T-helper 2 cell treated with Interferon-gamma antibody and Interleukin-4, amounts not matched to agents 5 μg/mL and 100 μg/mL, for 36 hours (primary cell): ENCODE data around the gene CTIF.

Source experiments
- DNase-seq: peaks from one replicate; pipeline ENCODE4 v3.0.0; 2021; ENCODE audit warnings: low spot score
- H3K27ac Mint-ChIP-seq: one replicate; pipeline ENCODE4 v1.8.0; 2021; ENCODE audit warnings: mild to moderate bottlenecking, mixed read lengths
- H3K27me3 Mint-ChIP-seq: one replicate; pipeline ENCODE4 v1.8.0; 2021; ENCODE audit warnings: low read depth, mixed read lengths
- H3K36me3 Mint-ChIP-seq: one replicate; pipeline ENCODE4 v1.8.0; 2021; ENCODE audit warnings: low read depth, mixed read lengths
- H3K4me1 Mint-ChIP-seq: one replicate; pipeline ENCODE4 v1.8.0; 2021; ENCODE audit warnings: low read depth, mixed read lengths
- H3K4me3 Mint-ChIP-seq: one replicate; pipeline ENCODE4 v1.8.0; 2022; ENCODE audit warnings: mild to moderate bottlenecking, moderate library complexity, mixed read lengths
- H3K9me3 Mint-ChIP-seq: one replicate; pipeline ENCODE4 v1.8.0; 2021; ENCODE audit warnings: mixed read lengths

CTIF gene

DNA sequence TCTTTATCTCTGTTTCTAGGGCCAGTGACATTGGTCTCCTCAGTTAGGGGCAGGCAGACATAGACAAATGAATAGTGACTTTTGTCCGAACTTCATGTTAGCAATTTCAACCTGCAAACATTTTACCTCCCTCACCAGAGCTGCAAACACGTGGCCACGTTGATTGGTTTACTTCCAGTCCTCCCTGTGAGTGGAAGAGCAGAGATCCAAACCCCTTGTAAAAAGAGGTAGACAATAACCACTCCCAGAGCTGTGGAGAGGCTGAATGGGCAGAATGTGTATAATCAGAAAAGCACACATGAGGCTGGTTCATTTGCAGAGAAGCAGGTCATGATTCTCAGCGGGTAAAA lies 31.1 kb downstream of the CTIF start:
- no peak overlapping the region for H3K4me3 Mint-ChIP-seq
- no peak for DNase-seq
- H3K27me3 Mint-ChIP-seq: no peaks in the 10 kb centered on the region
- no peaks in the 10 kb centered on the region for H3K36me3 Mint-ChIP-seq
- H3K4me1 Mint-ChIP-seq: no peaks in the 10 kb centered on the region
- no peak overlapping the region for H3K27ac Mint-ChIP-seq
- H3K9me3 Mint-ChIP-seq: no peaks in the 10 kb centered on the region

DNA sequence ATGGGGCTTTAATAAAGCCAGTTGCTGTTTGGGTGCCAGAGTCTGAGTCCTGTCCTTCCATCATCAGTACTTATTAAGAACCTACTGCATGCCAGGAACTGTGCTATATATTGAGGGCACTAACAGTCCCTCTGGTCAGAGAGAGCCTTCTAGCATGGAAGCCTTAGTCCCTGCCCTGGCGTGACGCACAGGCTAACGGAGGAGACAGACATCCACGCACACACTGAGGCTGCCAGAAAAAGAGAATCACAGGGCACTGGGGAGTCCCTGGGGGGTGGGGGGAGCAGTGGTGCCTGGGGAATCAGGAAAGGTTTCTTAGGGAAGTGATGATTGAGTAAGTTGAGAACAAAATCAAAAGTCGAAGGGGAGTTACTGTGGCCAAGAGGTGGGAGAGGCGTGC lies 31.5 kb downstream of the CTIF start:
- no peak for DNase-seq
- no peaks in the 10 kb centered on the region for H3K4me1 Mint-ChIP-seq
- H3K27ac Mint-ChIP-seq: no peak overlapping the region
- H3K4me3 Mint-ChIP-seq: no peak overlapping the region
- no peaks in the 10 kb centered on the region for H3K9me3 Mint-ChIP-seq
- no peaks in the 10 kb centered on the region for H3K36me3 Mint-ChIP-seq
- no peaks in the 10 kb centered on the region for H3K27me3 Mint-ChIP-seq

DNA sequence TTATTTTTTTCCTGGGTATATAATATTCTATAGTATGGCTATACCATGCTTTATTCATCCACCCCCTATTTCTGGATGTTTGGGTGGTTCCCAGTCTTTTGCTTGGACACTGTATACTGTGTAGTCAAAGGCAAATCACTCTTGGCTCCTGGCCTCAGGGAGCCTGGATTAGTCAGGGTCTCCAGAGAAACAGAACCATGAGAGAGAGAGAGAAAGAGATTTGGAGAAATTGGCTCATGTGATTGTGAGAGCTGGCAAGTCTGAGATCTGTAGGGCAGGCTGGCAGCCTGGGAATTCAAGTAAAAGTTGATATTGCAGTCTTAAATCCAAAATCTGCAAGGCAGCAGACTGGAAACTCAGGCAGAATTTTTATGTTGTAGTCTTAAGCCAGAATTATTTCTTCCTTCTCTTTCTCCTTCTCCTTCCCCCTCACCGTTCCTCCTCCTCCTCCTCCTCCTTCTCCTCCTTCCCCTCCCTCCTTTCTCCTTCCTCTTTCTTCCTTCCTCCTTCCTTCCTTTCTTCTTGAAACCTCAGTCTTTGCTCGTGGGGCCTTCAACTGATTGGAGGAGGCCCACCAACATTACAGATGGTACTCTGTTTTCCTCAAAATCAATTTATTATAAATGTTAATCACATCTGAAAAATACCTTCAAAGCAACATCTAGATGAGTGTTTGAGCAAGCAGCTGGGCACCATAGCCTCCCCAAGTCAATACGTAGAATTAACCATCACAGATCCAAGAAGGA lies 33.0 kb downstream of the CTIF start:
- H3K27me3 Mint-ChIP-seq: no peaks in the 10 kb centered on the region
- no peak overlapping the region for H3K4me3 Mint-ChIP-seq
- no peaks in the 10 kb centered on the region for H3K9me3 Mint-ChIP-seq
- no peak overlapping the region for H3K27ac Mint-ChIP-seq
- no peak for DNase-seq
- H3K4me1 Mint-ChIP-seq: no peaks in the 10 kb centered on the region
- no peaks in the 10 kb centered on the region for H3K36me3 Mint-ChIP-seq

DNA sequence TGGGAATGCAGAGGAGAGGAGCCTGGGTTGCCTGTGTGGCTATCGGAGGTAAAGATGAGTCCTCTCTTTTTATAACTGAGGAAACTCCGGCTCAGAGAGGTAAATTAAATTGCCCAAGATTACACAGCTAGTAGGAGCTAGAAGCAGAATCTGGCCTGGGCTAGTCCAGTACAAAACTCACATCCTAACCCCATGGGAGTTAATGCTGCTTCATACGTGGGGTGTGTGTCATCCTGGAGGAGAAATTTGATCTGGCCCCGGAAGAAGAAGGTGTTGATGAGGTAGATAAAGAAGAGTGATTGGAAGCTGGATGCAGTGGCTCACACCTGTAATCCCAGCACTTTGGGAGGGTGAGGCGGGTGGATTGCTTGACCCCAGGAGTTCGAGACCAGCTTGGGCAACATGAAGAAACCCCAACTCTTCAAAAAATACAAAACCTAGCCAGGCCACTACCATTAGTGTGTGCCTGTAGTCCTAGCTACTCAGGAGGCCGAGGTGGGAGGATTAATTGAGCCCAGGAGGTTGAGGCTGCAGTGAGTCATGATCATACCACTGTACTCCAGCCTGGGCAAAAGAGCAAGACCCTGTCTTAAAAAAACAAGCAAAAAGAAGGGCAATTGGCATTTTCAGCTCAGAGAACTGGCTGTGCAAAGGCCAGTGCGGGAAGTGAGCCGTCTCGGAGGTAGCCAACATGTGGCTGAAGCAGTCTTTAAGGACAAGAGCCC lies 33.7 kb downstream of the CTIF start:
- Mint-ChIP-seq H3K4me1 (no peaks in the 10 kb centered on the region), H3K36me3 (no peaks in the 10 kb centered on the region), H3K27ac (no peak overlapping the region), H3K27me3 (no peaks in the 10 kb centered on the region), H3K4me3 (no peak overlapping the region), H3K9me3 (no peaks in the 10 kb centered on the region)
- no peak for DNase-seq

- DNase-seq: no peak
- Mint-ChIP-seq H3K9me3 (no peaks in the 10 kb centered on the region), H3K36me3 (no peaks in the 10 kb centered on the region), H3K4me3 (no peak overlapping the region), H3K27ac (no peak overlapping the region), H3K27me3 (no peaks in the 10 kb centered on the region), H3K4me1 (no peaks in the 10 kb centered on the region)
These were observed 34.9 kb downstream of the CTIF start for GRCh38 chr18:48573632-48574283.

- Mint-ChIP-seq H3K4me3 (no peak overlapping the region), H3K36me3 (no peaks in the 10 kb centered on the region), H3K9me3 (no peaks in the 10 kb centered on the region), H3K27me3 (no peaks in the 10 kb centered on the region), H3K4me1 (no peaks in the 10 kb centered on the region), H3K27ac (no peak overlapping the region)
- no peak for DNase-seq
These were observed 36.0 kb downstream of the CTIF start for GRCh38 chr18:48574667-48575300.

- no peaks in the 10 kb centered on the region for H3K36me3 Mint-ChIP-seq
- H3K27me3 Mint-ChIP-seq: no peaks in the 10 kb centered on the region
- DNase-seq: no peak
- no peak overlapping the region for H3K27ac Mint-ChIP-seq
- H3K9me3 Mint-ChIP-seq: no peaks in the 10 kb centered on the region
- no peak overlapping the region for H3K4me3 Mint-ChIP-seq
- no peaks in the 10 kb centered on the region for H3K4me1 Mint-ChIP-seq
These were observed 36.4 kb downstream of the CTIF start for GRCh38 chr18:48575301-48575657.

GRCh38 chr18:48575658-48576456 lies 37.0 kb downstream of the CTIF start:
- no peaks in the 10 kb centered on the region for H3K9me3 Mint-ChIP-seq
- H3K27ac Mint-ChIP-seq: no peak overlapping the region
- no peaks in the 10 kb centered on the region for H3K36me3 Mint-ChIP-seq
- H3K4me3 Mint-ChIP-seq: no peak overlapping the region
- no peak for DNase-seq
- H3K4me1 Mint-ChIP-seq: no peaks in the 10 kb centered on the region
- H3K27me3 Mint-ChIP-seq: no peaks in the 10 kb centered on the region

GRCh38 chr18:48576457-48576771 lies 37.6 kb downstream of the CTIF start:
- DNase-seq: no peak
- H3K4me3 Mint-ChIP-seq: no peak overlapping the region
- no peaks in the 10 kb centered on the region for H3K36me3 Mint-ChIP-seq
- no peaks in the 10 kb centered on the region for H3K9me3 Mint-ChIP-seq
- no peaks in the 10 kb centered on the region for H3K27me3 Mint-ChIP-seq
- no peak overlapping the region for H3K27ac Mint-ChIP-seq
- no peaks in the 10 kb centered on the region for H3K4me1 Mint-ChIP-seq

DNA sequence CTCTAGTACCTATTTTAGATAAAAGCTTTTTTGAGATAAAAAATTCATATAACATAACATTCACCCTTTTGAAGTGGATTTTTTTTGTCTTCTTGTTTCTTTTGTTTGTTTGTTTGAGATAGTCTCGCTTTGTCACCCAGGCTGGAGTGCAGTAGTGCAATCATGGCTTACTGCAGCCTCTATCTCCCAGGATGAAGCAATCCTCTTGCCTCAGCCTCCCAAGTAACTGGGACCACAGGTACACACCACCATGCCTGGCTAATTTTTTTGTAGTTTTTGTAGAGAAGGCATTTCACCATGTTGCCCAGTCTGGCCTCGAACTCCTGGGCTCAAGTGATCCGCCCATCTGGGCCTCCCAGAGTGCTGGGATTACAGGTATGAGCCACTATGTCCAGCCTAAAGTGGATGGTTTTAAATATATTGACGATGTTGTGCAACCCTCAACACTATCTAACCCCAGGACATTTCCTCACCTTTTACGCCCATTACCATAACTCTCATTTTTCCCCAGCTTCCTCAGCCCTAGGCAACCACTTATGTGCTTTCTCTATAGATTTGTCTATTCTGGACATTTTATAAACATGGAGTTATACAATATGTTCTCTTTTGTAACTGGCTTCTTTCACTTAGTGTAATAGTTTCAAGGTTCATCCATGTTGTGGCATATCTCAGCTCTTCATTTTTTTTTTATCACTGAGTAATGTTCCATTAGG lies 38.8 kb downstream of the CTIF start:
- no peaks in the 10 kb centered on the region for H3K27me3 Mint-ChIP-seq

DNA sequence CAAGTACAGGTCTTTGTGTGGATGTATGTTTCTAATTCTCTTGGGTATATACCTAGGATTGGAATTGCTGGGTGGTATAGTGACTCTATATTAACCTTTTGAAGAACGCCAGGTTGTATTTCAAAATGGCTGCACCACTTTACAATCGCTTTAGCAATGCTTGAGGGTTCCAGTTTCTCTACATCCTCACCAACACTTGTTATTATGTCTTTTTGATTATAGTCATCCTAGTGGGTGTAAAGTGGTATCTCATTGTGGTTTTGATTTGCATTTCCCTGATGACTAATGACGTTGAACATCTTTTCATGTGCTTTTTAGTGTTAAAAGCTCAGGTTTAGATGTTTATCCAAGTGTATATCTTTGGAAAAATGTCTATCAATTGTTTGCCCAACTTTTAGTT lies 39.5 kb downstream of the CTIF start:
- Mint-ChIP-seq H3K4me1 (no peaks in the 10 kb centered on the region), H3K27me3 (no peaks in the 10 kb centered on the region), H3K4me3 (no peak overlapping the region), H3K27ac (no peak overlapping the region), H3K36me3 (no peaks in the 10 kb centered on the region), H3K9me3 (no peaks in the 10 kb centered on the region)
- no peak for DNase-seq

More for the DNA sequence above, 38.8 kb downstream of the CTIF start:
- no peak for DNase-seq
- no peak overlapping the region for H3K4me3 Mint-ChIP-seq
- no peaks in the 10 kb centered on the region for H3K36me3 Mint-ChIP-seq
- no peaks in the 10 kb centered on the region for H3K4me1 Mint-ChIP-seq
- H3K9me3 Mint-ChIP-seq: no peaks in the 10 kb centered on the region
- H3K27ac Mint-ChIP-seq: no peak overlapping the region

- Mint-ChIP-seq H3K4me1 (no peaks in the 10 kb centered on the region), H3K4me3 (no peak overlapping the region), H3K36me3 (no peaks in the 10 kb centered on the region), H3K27me3 (no peaks in the 10 kb centered on the region), H3K9me3 (no peaks in the 10 kb centered on the region), H3K27ac (no peak overlapping the region)
- no peak for DNase-seq
These were observed 41.2 kb downstream of the CTIF start for GRCh38 chr18:48580066-48580465.

DNA sequence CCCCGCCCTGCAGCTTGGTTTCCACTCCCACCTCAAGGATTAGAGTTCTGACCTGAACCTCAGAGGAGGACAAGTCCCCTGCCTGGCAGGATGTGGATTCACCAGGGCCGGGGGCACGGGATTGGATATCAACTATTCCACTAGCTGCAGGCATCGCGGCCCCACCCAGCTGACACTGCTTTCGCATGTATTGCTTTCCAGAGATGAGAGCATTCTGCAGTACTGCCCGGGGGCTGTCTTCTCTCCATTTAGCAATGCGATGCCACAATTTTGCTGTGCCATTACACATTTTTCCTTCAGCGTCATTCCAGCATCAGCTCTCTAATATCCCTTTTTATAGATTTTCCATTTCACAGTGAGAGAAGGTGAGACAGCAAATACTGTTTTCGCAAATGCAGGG lies 42.0 kb downstream of the CTIF start:
- no peaks in the 10 kb centered on the region for H3K36me3 Mint-ChIP-seq
- H3K4me1 Mint-ChIP-seq: no peaks in the 10 kb centered on the region
- no peak overlapping the region for H3K27ac Mint-ChIP-seq
- no peaks in the 10 kb centered on the region for H3K27me3 Mint-ChIP-seq
- no peak for DNase-seq
- no peaks in the 10 kb centered on the region for H3K9me3 Mint-ChIP-seq
- no peak overlapping the region for H3K4me3 Mint-ChIP-seq
